Measurements from ENCODE around the gene RNF7.

DNA sequence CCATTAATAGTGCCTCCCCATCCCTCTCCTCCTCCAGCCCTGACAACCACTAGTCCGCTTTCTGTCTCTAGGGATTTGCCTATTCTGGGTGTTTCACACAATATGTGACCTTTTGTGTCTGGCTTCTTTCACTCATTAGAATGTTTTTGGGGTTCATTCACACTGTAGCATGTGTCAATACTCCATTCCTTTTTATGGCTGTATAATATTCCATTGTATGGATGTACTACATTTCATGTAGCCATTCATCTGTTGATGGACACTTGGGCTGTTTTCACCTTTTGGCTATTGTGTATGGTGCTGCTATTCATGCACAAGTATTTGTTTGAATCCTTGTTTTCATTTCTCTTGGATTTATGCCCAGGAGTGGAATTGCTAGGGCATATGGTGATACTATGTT, 41.6 kb downstream of the RNF7 start:
- TF ChIP-seq, protein P1, sequence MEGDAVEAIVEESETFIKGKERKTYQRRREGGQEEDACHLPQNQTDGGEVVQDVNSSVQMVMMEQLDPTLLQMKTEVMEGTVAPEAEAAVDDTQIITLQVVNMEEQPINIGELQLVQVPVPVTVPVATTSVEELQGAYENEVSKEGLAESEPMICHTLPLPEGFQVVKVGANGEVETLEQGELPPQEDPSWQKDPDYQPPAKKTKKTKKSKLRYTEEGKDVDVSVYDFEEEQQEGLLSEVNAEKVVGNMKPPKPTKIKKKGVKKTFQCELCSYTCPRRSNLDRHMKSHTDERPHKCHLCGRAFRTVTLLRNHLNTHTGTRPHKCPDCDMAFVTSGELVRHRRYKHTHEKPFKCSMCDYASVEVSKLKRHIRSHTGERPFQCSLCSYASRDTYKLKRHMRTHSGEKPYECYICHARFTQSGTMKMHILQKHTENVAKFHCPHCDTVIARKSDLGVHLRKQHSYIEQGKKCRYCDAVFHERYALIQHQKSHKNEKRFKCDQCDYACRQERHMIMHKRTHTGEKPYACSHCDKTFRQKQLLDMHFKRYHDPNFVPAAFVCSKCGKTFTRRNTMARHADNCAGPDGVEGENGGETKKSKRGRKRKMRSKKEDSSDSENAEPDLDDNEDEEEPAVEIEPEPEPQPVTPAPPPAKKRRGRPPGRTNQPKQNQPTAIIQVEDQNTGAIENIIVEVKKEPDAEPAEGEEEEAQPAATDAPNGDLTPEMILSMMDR (IDR thresholded peaks at IDR 0.05; ENCODE audit: low read length) = no peak
- TF ChIP-seq EZH2 (IDR thresholded peaks at IDR 0.05; ENCODE audit: borderline replicate concordance, low read length) = no peak

Measured in OCI-LY1 (cell line).